ENCODE measurements around the gene RNF123. TPM values are rescaled to one million over a fixed set of nuclear protein-coding genes. Genes with fewer than 3 reads are reported as not detected.

RNF123 gene
- polyA plus RNA-seq, 1 of the 3 experiments (the other 2 are of a cell fraction): 48.1 TPM

- Histone ChIP-seq H3K9ac (no peak overlapping the region), H3K4me1 (ENCODE audit: control insufficient read depth in 1 of 2, insufficient read depth in 2 of 2, low read depth in 1 of 2, low read length in 1 of 2) (peaks cover 8 to 24% of the 10 kb centered on the region in 2 experiments; a peak in 2 of 4 replicates), H3K4me3 (ENCODE audit: low read depth in 2 of 2, low read length in 1 of 2) (peak overlapping the region in 1 of 2 experiments; percentile 47; a peak in 1 of 4 replicates), H3K36me3 (replicated peaks in 1 of 2; ENCODE audit: control insufficient read depth in 1 of 2, insufficient read depth in 2 of 2, low read length in 1 of 2) (peaks cover 0 to 38% of the 10 kb centered on the region in 2 experiments), H3F3A (replicated peaks; ENCODE audit: insufficient read depth) (peaks cover 6% of the 10 kb centered on the region), H4K20me1 (ENCODE audit: insufficient read depth) (no peaks in the 10 kb centered on the region), H3K4me2 (peak overlapping the region; percentile 74), H3K27ac (ENCODE audit: low read depth in 2 of 2, low read length in 1 of 2) (no peak overlapping the region; a peak in 1 of 4 replicates), H3K27me3 (ENCODE audit: insufficient read depth) (no peaks in the 10 kb centered on the region), H3K9me3 (no peaks in the 10 kb centered on the region), H3K9me2 (no peaks in the 10 kb centered on the region), H3K79me2 (ENCODE audit: insufficient read depth) (peaks cover 10% of the 10 kb centered on the region), H2AFZ (ENCODE audit: low read depth) (no peak overlapping the region)
- CTCF ChIA-PET: interaction anchor here (1.1 to 7.9 kb wide), 12 partner anchors 16 to 188 kb away, joined by 3 to 76 read pairs (median 4); no protein-coding TSS in a partner anchor
- TF ChIP-seq ELF1 (IDR thresholded peaks at IDR 0.05) (no peak), TEAD4 (IDR thresholded peaks at IDR 0.05; ENCODE audit: borderline replicate concordance, insufficient read depth) (no peak), NRF1 (IDR thresholded peaks at IDR 0.05; ENCODE audit: low read depth, low read length) (no peak), MEF2A (IDR thresholded peaks at IDR 0.05; ENCODE audit: borderline replicate concordance, low read depth) (no peak), RAD21 (IDR thresholded peaks at IDR 0.05; ENCODE audit: low read length) (no peak), EZH2phosphoT487 (IDR thresholded peaks at IDR 0.05; ENCODE audit: borderline replicate concordance, low read depth) (no peak), POLR2AphosphoS5 (IDR thresholded peaks at IDR 0.05; ENCODE audit: low read depth, low read length) (no peak), YY1 (IDR thresholded peaks at IDR 0.05; ENCODE audit: low read depth) (no peak), NFIC (IDR thresholded peaks at IDR 0.05; ENCODE audit: borderline replicate concordance) (no peak)
- TF ChIP-seq, protein P1, sequence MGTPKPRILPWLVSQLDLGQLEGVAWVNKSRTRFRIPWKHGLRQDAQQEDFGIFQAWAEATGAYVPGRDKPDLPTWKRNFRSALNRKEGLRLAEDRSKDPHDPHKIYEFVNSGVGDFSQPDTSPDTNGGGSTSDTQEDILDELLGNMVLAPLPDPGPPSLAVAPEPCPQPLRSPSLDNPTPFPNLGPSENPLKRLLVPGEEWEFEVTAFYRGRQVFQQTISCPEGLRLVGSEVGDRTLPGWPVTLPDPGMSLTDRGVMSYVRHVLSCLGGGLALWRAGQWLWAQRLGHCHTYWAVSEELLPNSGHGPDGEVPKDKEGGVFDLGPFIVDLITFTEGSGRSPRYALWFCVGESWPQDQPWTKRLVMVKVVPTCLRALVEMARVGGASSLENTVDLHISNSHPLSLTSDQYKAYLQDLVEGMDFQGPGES (IDR thresholded peaks at IDR 0.05; ENCODE audit: low read depth, low read length): no peak
- TF ChIP-seq, protein P2, sequence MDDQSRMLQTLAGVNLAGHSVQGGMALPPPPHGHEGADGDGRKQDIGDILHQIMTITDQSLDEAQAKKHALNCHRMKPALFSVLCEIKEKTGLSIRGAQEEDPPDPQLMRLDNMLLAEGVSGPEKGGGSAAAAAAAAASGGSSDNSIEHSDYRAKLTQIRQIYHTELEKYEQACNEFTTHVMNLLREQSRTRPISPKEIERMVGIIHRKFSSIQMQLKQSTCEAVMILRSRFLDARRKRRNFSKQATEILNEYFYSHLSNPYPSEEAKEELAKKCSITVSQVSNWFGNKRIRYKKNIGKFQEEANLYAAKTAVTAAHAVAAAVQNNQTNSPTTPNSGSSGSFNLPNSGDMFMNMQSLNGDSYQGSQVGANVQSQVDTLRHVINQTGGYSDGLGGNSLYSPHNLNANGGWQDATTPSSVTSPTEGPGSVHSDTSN (IDR thresholded peaks at IDR 0.05): no peak
- 94% methylated on average over 62 of the region's 75 CpGs for WGBS (ENCODE audit: low lambda C conversion rate)
- POLR2A ChIA-PET: interaction anchor here (1.0 to 1.9 kb wide), 3 partner anchors 17 to 178 kb away, joined by 3 to 8 read pairs (median 4); no protein-coding TSS in a partner anchor
- peak; percentile 22 for DNase-seq
Measured at GRCh38 chr3:49717959-49718857, 28.9 kb downstream of the RNF123 start.

- POLR2A ChIA-PET: interaction anchor here (0.6 to 1.9 kb wide), 5 partner anchors 11 to 401 kb away, joined by 3 to 8 read pairs (median 4); no protein-coding TSS in a partner anchor
- Histone ChIP-seq H3K79me2 (ENCODE audit: insufficient read depth) (peaks cover 15% of the 10 kb centered on the region), H3K27me3 (ENCODE audit: insufficient read depth) (no peaks in the 10 kb centered on the region), H3K4me2 (peak overlapping the region; percentile 74), H3K27ac (ENCODE audit: low read depth in 2 of 2, low read length in 1 of 2) (peak overlapping the region in 1 of 2 experiments; percentile 64; a peak in 2 of 4 replicates), H3K4me3 (ENCODE audit: low read depth in 2 of 2, low read length in 1 of 2) (peak overlapping the region; percentile 47 to 61), H3K9me3 (no peaks in the 10 kb centered on the region), H4K20me1 (ENCODE audit: insufficient read depth) (no peaks in the 10 kb centered on the region), H3K4me1 (ENCODE audit: control insufficient read depth in 1 of 2, insufficient read depth in 2 of 2, low read depth in 1 of 2, low read length in 1 of 2) (peaks cover 8 to 24% of the 10 kb centered on the region in 2 experiments; a peak in 2 of 4 replicates), H2AFZ (ENCODE audit: low read depth) (no peak overlapping the region), H3K9ac (no peak overlapping the region), H3K9me2 (no peaks in the 10 kb centered on the region), H3K36me3 (replicated peaks in 1 of 2; ENCODE audit: control insufficient read depth in 1 of 2, insufficient read depth in 2 of 2, low read length in 1 of 2) (peaks cover 0 to 38% of the 10 kb centered on the region in 2 experiments), H3F3A (replicated peaks; ENCODE audit: insufficient read depth) (peaks cover 6% of the 10 kb centered on the region)
- WGBS (ENCODE audit: low lambda C conversion rate): 52% methylated on average over 20 of the region's 33 CpGs
- no peak for DNase-seq
- CTCF ChIA-PET: interaction anchor here (1.1 to 7.9 kb wide), 14 partner anchors 10 to 188 kb away, joined by 3 to 76 read pairs (median 4); partner anchors contain the start of genes INKA1 and IP6K1
- TF ChIP-seq, protein P3, sequence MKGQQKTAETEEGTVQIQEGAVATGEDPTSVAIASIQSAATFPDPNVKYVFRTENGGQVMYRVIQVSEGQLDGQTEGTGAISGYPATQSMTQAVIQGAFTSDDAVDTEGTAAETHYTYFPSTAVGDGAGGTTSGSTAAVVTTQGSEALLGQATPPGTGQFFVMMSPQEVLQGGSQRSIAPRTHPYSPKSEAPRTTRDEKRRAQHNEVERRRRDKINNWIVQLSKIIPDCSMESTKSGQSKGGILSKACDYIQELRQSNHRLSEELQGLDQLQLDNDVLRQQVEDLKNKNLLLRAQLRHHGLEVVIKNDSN (IDR thresholded peaks at IDR 0.05; ENCODE audit: borderline replicate concordance, low read depth): no peak
Measured at GRCh38 chr3:49718858-49719213, 29.5 kb downstream of the RNF123 start.

Data from SK-N-SH (cell line).